Trophoblast cell (in vitro differentiated cells and primary cell): ENCODE measurements around the gene EFNA5.

Source experiments
- DNase-seq, 2 donors: peaks; one replicate each; pipeline ENCODE4 v3.0.0-alpha.2; 2016
- H2AFZ ChIP-seq: 2 replicates; pipeline ENCODE4 v1.6.1; 2013; ENCODE audit warnings: low read length, moderate library complexity, mild to moderate bottlenecking; ENCODE audit not compliant: insufficient read depth, poor library complexity
- H2AK5ac ChIP-seq: 2 replicates; pipeline ENCODE4 v1.6.1; 2013; ENCODE audit warnings: mild to moderate bottlenecking, low read length
- H2BK120ac ChIP-seq: 2 replicates; pipeline ENCODE4 v1.6.1; 2013; ENCODE audit warnings: low read length, mild to moderate bottlenecking, moderate library complexity; ENCODE audit not compliant: insufficient read depth, poor library complexity
- H2BK12ac ChIP-seq: 2 replicates; pipeline ENCODE4 v1.6.1; 2013; ENCODE audit warnings: mild to moderate bottlenecking, low read length, moderate library complexity
- H2BK5ac ChIP-seq: 2 replicates; pipeline ENCODE4 v1.6.1; 2013; ENCODE audit warnings: low read length, low read depth, moderate library complexity, mild to moderate bottlenecking; ENCODE audit not compliant: poor library complexity
- H3K14ac ChIP-seq: 2 replicates; pipeline ENCODE4 v1.6.1; 2013; ENCODE audit warnings: mild to moderate bottlenecking, low read length
- H3K18ac ChIP-seq: 2 replicates; pipeline ENCODE4 v1.6.1; 2013; ENCODE audit warnings: mild to moderate bottlenecking, low read length
- H3K23ac ChIP-seq: 2 replicates; pipeline ENCODE4 v1.6.1; 2013; ENCODE audit warnings: low read length
- H3K27ac ChIP-seq: 2 replicates; pipeline ENCODE4 v1.5.1; 2013; ENCODE audit warnings: low read depth, mild to moderate bottlenecking, inconsistent platforms, low read length, moderate library complexity
- H3K27me3 ChIP-seq: 2 replicates; pipeline ENCODE4 v1.6.1; 2013; ENCODE audit warnings: inconsistent platforms, mild to moderate bottlenecking, low read length, moderate library complexity; ENCODE audit not compliant: insufficient read depth
- H3K36me3 ChIP-seq, 2 experiments: 1 replicate in 1 of 2; 2 replicates in 1 of 2; pipeline ENCODE4 v1.6.1; 2013; ENCODE audit warnings: low read length in 2 of 2, mild to moderate bottlenecking in 2 of 2, moderate library complexity in 1 of 2; ENCODE audit not compliant: insufficient read depth in 2 of 2, control insufficient read depth in 1 of 2
- H3K4ac ChIP-seq: 2 replicates; pipeline ENCODE4 v1.6.1; 2013; ENCODE audit warnings: low read depth, mild to moderate bottlenecking, low read length, moderate library complexity
- H3K4me1 ChIP-seq, 2 experiments: 1 replicate in 1 of 2; 2 replicates in 1 of 2; pipeline ENCODE4 v1.6.1; 2013; ENCODE audit warnings: low read length in 2 of 2, mild to moderate bottlenecking in 2 of 2, moderate library complexity in 1 of 2; ENCODE audit not compliant: insufficient read depth in 2 of 2, control insufficient read depth in 1 of 2
- H3K4me2 ChIP-seq: 2 replicates; pipeline ENCODE4 v1.6.1; 2013; ENCODE audit warnings: inconsistent platforms, mild to moderate bottlenecking, low read length, moderate library complexity
- H3K4me3 ChIP-seq: 2 replicates; pipeline ENCODE4 v1.5.1; 2013; ENCODE audit warnings: mild to moderate bottlenecking, low read depth, low read length, inconsistent platforms
- H3K79me1 ChIP-seq: one replicate; pipeline ENCODE4 v1.6.1; 2013; ENCODE audit warnings: low read length
- H3K79me2 ChIP-seq: 2 replicates; pipeline ENCODE4 v1.6.1; 2013; ENCODE audit warnings: low read length, mild to moderate bottlenecking; ENCODE audit not compliant: control insufficient read depth, insufficient read depth, poor library complexity
- H3K9ac ChIP-seq: 2 replicates; pipeline ENCODE4 v1.6.1; 2013; ENCODE audit warnings: mild to moderate bottlenecking, low read length
- H3K9me3 ChIP-seq: 2 replicates; pipeline ENCODE4 v1.6.1; 2013; ENCODE audit warnings: low read depth, mild to moderate bottlenecking, control low read depth, inconsistent platforms, low read length; ENCODE audit not compliant: insufficient read depth
- H4K12ac ChIP-seq: 2 replicates; pipeline ENCODE4 v1.6.1; 2013; ENCODE audit warnings: low read depth, mild to moderate bottlenecking, low read length, moderate library complexity
- H4K8ac ChIP-seq: 2 replicates; pipeline ENCODE4 v1.6.1; 2013; ENCODE audit warnings: low read depth, mild to moderate bottlenecking, low read length, moderate library complexity
- H4K91ac ChIP-seq: one replicate; pipeline ENCODE4 v1.6.1; 2013; ENCODE audit warnings: low read depth, mild to moderate bottlenecking, low read length, moderate library complexity
- WGBS: extraction: QIAGEN DNeasy Blood & Tissue Kit; methylation state at CpG from one replicate; pipeline ENCODE4 v1.1.7; 2013; ENCODE audit warnings: missing lambda C conversion rate; ENCODE audit not compliant: insufficient read length, insufficient coverage; ENCODE audit errors: extremely low coverage; 5-methylcytosine and 5-hydroxymethylcytosine counted together

EFNA5 gene

GRCh38 chr5:107474361-107474715 lies 196.4 kb downstream of the EFNA5 start:
- Histone ChIP-seq H2BK120ac (no peak overlapping the region), H2AK5ac (no peak overlapping the region), H3K27me3 (no peaks in the 10 kb centered on the region), H3K4me2 (no peak overlapping the region), H2BK5ac (no peak overlapping the region), H3K18ac (no peak overlapping the region), H2AFZ (no peak overlapping the region), H4K91ac (no peak overlapping the region), H3K9ac (no peak overlapping the region), H3K79me2 (no peaks in the 10 kb centered on the region), H3K9me3 (no peaks in the 10 kb centered on the region), H3K23ac (no peak overlapping the region), H3K4ac (no peak overlapping the region), H3K4me1 (peaks cover 6 to 10% of the 10 kb centered on the region in 2 experiments), H3K79me1 (no peaks in the 10 kb centered on the region), H3K27ac (no peak overlapping the region), H3K14ac (no peak overlapping the region), H4K8ac (no peak overlapping the region), H4K12ac (no peak overlapping the region), H3K4me3 (no peak overlapping the region), H2BK12ac (no peak overlapping the region), H3K36me3 (no peaks in the 10 kb centered on the region)
- no CpG with 5 or more reads among the region's 3 CpGs for WGBS
- peak in 1 of 2 donors; percentile 42 for DNase-seq

GRCh38 chr5:107472620-107473064 lies 198.1 kb downstream of the EFNA5 start:
- Histone ChIP-seq H3K79me2 (no peaks in the 10 kb centered on the region), H3K14ac (peak overlapping the region; percentile 34), H2BK12ac (no peak overlapping the region), H3K79me1 (peaks cover under 1% of the 10 kb centered on the region), H3K27ac (no peak overlapping the region), H3K4me3 (no peak overlapping the region), H2AFZ (no peak overlapping the region), H3K4ac (no peak overlapping the region), H3K27me3 (no peaks in the 10 kb centered on the region), H4K91ac (no peak overlapping the region), H4K12ac (no peak overlapping the region), H3K18ac (no peak overlapping the region), H3K9me3 (no peaks in the 10 kb centered on the region), H2AK5ac (no peak overlapping the region), H3K4me1 (peaks cover 7 to 10% of the 10 kb centered on the region in 2 experiments), H2BK5ac (no peak overlapping the region), H4K8ac (no peak overlapping the region), H3K23ac (no peak overlapping the region), H3K9ac (no peak overlapping the region), H3K4me2 (no peak overlapping the region), H3K36me3 (no peaks in the 10 kb centered on the region), H2BK120ac (no peak overlapping the region)
- peak; percentile 76 to 88 for DNase-seq
- WGBS = no CpG with 5 or more reads among the region's 2 CpGs

- Histone ChIP-seq H3K27ac (no peak overlapping the region), H3K18ac (no peak overlapping the region), H3K4me3 (no peak overlapping the region), H3K14ac (no peak overlapping the region), H3K79me1 (peaks cover 16% of the 10 kb centered on the region), H4K91ac (no peak overlapping the region), H2AK5ac (no peak overlapping the region), H3K79me2 (peaks cover 3% of the 10 kb centered on the region), H3K4me2 (no peak overlapping the region), H3K27me3 (no peaks in the 10 kb centered on the region), H3K9me3 (no peaks in the 10 kb centered on the region), H2BK12ac (no peak overlapping the region), H3K9ac (no peak overlapping the region), H2BK5ac (no peak overlapping the region), H2BK120ac (no peak overlapping the region), H3K4ac (no peak overlapping the region), H3K36me3 (no peaks in the 10 kb centered on the region), H3K23ac (no peak overlapping the region), H4K8ac (no peak overlapping the region), H3K4me1 (peaks cover 20 to 22% of the 10 kb centered on the region in 2 experiments), H4K12ac (no peak overlapping the region), H2AFZ (no peak overlapping the region)
- no CpG with 5 or more reads among the region's 1 CpG for WGBS
- no peak for DNase-seq
Measured at GRCh38 chr5:107470295-107470582, 200.5 kb downstream of the EFNA5 start.

- H4K8ac ChIP-seq = no peak overlapping the region
- no peak overlapping the region for H4K91ac ChIP-seq
- peak overlapping the region; percentile 70 for H2BK12ac ChIP-seq
- H2AK5ac ChIP-seq = no peak overlapping the region
- no peak overlapping the region for H3K18ac ChIP-seq
- H2BK120ac ChIP-seq = no peak overlapping the region
- H3K4me3 ChIP-seq = no peak overlapping the region
- no peak overlapping the region for H3K4ac ChIP-seq
- H3K79me1 ChIP-seq = peaks cover 19% of the 10 kb centered on the region
- no peaks in the 10 kb centered on the region for H3K9me3 ChIP-seq
- H3K27ac ChIP-seq = no peak overlapping the region
- no peak overlapping the region for H3K4me2 ChIP-seq
- H3K27me3 ChIP-seq = no peaks in the 10 kb centered on the region
- peaks cover 3% of the 10 kb centered on the region for H3K79me2 ChIP-seq
- H3K9ac ChIP-seq = no peak overlapping the region
- no peak overlapping the region for H2AFZ ChIP-seq
- no CpG with 5 or more reads among the region's 5 CpGs for WGBS
- peak in 1 of 2 donors; percentile 78 for DNase-seq
- no peaks in the 10 kb centered on the region for H3K36me3 ChIP-seq
- no peak overlapping the region for H3K23ac ChIP-seq
- H4K12ac ChIP-seq = no peak overlapping the region
- H2BK5ac ChIP-seq = no peak overlapping the region
- H3K4me1 ChIP-seq = peaks cover 20 to 24% of the 10 kb centered on the region in 2 experiments
- H3K14ac ChIP-seq = no peak overlapping the region
Measured at GRCh38 chr5:107469485-107470294, 201.0 kb downstream of the EFNA5 start.
